ENCODE results near the gene SCGB2B2. TPM values are rescaled to one million over a fixed set of nuclear protein-coding genes. Genes with fewer than 3 reads are reported as not detected.

The SCGB2B2 gene
- polyA plus RNA-seq, 1 donor, result 1.1 TPM

Other genes with a start within 250 kb of the SCGB2B2 start
- 189 TPM for gene UBA2, start 248.8 kb downstream of the SCGB2B2 start, polyA plus RNA-seq (ENCODE audit: insufficient read length)
- 28.0 TPM for gene WTIP, start 195.4 kb downstream of the SCGB2B2 start, polyA plus RNA-seq (ENCODE audit: insufficient read length)
- gene ZNF302, start 519 bp upstream of the SCGB2B2 start, polyA plus RNA-seq (ENCODE audit: insufficient read length), result 105 TPM
- 26.2 TPM for gene ZNF181, start 57.1 kb upstream of the SCGB2B2 start, polyA plus RNA-seq (ENCODE audit: insufficient read length)
- gene ZNF599, start 96.1 kb upstream of the SCGB2B2 start, polyA plus RNA-seq (ENCODE audit: insufficient read length), result 15.6 TPM
- 9.6 TPM for gene ZNF30, start 249.7 kb upstream of the SCGB2B2 start, polyA plus RNA-seq (ENCODE audit: insufficient read length)